LNCAP (cell line): ENCODE data around the gene GIT1.

ENCODE experiments used
- CTCF ChIP-seq: fragments of 450-650 bp; IDR thresholded peaks from 2 replicates; pipeline ENCODE4 v1.5.1; 2017; ENCODE audit warnings: mild to moderate bottlenecking

Gene GIT1

DNA sequence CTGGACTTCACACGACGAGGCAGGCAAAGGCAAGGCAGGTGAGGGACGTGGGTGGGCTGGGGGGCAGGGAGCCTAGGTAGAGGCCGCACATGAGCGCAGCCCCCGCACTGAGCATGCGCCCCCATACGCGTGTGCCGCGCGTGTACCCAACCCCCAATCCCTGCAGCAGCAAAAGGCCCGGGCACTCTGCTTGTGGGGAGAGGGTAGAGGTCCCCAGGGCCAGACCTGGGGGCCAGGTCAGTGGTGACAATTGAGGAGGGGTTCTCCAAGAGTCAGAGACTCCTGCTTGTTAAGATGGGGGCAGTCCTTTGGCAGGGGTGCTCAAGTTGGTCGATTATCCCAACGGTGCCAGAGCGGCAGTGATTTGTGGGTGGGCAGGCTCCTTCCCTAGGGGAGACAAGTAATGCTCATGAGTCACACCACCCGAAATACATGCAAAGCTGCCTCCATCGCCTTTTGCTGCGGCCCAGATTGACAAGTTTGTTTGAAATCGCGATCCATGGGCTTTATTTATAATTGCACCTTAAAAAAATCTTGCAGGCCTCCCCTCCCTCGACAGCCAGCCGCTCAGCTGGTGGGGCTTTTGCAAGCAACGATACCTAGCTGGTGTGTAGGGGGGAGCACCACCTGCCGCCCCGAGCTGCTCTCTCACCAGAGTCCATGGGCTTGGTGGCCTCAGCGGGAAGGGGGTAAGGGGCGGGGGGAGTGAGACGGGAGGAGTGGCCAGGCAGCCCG lies 1.1 kb upstream of the GIT1 start:
- no peak for TF ChIP-seq CTCF

DNA sequence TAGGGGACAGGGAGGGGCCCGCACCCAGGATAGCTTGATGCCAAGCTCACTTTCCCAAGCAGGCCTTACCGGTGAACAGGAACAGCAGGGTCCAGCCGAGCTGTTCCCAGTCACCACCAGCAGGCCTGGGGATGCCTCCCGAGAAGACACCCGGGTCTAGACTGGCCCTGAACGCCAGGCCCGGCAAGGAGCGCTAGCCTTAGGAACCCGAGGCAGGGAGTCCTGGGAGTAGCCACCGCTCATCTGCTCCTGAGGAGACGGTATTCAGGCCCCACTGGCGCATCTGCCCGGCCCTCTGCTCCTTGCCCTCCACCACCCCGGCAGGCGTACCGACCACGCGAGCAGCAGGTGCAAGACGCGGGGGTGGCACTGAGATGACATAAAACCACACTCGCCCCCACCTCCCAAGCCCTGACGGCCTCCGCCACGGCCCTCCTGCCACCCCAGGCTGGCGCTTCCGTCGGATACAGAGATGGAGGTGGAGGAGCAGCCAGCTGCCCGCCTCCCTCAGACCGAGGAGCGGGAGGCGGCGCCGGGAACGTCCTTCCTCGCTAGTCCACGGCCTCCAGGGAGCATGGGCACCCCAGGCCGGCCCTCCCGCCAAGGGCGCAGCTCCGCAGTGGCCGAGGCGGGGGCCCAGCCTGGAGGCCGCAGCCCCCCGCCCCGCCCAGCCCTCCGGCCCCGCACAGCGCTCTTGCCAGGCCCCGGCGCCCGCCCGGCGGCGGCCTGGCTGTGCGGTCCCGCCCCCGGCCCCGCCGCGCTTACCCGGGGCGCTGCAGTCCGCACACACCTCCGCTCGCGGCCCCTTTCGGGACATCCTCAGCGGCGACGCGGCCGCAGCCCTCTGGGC lies 661 bp downstream of the GIT1 start:
- no peak for TF ChIP-seq CTCF

- no peak for TF ChIP-seq CTCF
Measured at GRCh38 chr17:29588017-29588561, 1.4 kb downstream of the GIT1 start.

DNA sequence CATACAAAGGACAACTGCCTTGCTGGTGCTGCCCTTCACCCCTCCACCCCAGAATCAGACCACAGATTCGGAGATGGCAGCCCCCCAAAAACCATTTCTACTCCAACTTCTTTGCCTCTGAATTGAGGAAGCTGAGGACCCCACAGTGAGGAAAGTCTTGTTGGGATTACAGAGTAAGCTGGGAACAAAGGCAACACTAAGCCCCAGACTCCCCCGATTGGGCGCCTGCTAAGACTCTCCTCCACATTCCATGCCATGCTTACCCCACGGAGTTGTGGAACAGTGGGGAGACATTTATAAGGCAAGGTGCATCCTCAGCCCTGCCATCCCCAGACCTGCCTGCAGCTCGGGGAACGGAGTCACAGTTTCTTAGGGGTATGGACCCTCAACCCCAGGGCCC lies 1.9 kb downstream of the GIT1 start:
- TF ChIP-seq CTCF, result no peak

DNA sequence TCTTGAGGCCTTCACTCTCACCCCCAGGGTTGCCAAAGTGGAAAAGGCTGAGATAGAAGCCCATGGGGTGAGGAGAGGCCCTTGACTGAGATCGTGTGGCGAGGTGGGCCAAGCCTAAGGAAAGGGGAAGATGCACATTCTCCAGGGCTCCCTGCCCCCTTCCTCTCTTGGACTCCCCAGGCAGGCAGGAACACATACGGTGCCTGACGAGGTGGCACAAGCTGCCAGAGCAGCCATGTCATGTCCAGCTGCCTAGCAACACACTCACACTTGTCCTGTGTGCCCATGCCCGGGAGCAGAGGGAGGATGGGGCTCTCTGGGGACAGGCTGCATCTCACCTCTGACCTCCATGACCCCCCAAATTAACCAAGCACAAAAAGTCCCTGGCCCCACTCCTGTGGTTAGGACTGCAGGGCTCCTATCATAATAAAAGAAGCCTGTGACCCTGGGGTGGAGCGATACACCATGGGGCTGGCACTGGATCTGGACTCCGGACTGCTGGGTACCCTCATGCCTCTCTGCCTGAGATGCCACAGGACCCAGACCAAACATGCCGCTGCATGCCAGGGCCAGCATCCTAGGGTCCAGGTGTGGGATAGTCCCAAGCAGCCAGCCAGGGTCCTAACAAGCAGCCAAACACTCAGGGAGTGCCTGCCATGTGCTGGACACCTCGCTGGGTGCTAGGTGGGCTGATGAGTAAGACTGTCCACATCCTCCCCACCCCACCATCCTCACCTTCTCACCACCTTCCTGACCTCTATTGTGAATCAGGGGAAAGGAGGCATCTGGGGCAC lies 2.6 kb downstream of the GIT1 start:
- TF ChIP-seq CTCF, result no peak

GRCh38 chr17:29585080-29585751 lies 4.2 kb downstream of the GIT1 start:
- no peak for TF ChIP-seq CTCF
